H9 (cell line): ENCODE results near the gene NOL11. TPM values are rescaled to one million over a fixed set of nuclear protein-coding genes. Genes with fewer than 3 reads are reported as not detected.

Source experiments
- DNase-seq: peaks from one replicate; pipeline ENCODE4 v3.0.0-alpha.2; 2017
- H2AFZ ChIP-seq: one replicate; pipeline ENCODE4 v1.6.1; 2013; ENCODE audit warnings: mild to moderate bottlenecking, low read length, control low read depth, moderate library complexity
- H2AK5ac ChIP-seq: 2 replicates; pipeline ENCODE4 v1.6.1; 2013; ENCODE audit warnings: low read length, control low read depth, mixed read lengths; ENCODE audit not compliant: insufficient read length
- H2BK120ac ChIP-seq: one replicate; pipeline ENCODE4 v1.6.1; 2013; ENCODE audit warnings: low read depth, mild to moderate bottlenecking, low read length, control low read depth, inconsistent platforms; ENCODE audit not compliant: poor library complexity, severe bottlenecking
- H2BK12ac ChIP-seq: 2 replicates; pipeline ENCODE4 v1.6.1; 2013; ENCODE audit warnings: low read length, control low read depth, mixed read lengths, low read depth; ENCODE audit not compliant: insufficient read length
- H2BK15ac ChIP-seq: 2 replicates; pipeline ENCODE4 v1.6.1; 2013; ENCODE audit warnings: low read depth, low read length, control low read depth
- H2BK20ac ChIP-seq: one replicate; pipeline ENCODE4 v1.6.1; 2013; ENCODE audit warnings: low read depth, mild to moderate bottlenecking, low read length, control low read depth, inconsistent platforms; ENCODE audit not compliant: poor library complexity, severe bottlenecking
- H2BK5ac ChIP-seq: 2 replicates; pipeline ENCODE4 v1.6.1; 2013; ENCODE audit warnings: low read length, control low read depth, mixed read lengths; ENCODE audit not compliant: insufficient read length
- H3K14ac ChIP-seq: 2 replicates; pipeline ENCODE4 v1.6.1; 2013; ENCODE audit warnings: low read length, control low read depth; ENCODE audit not compliant: insufficient read depth
- H3K18ac ChIP-seq: 2 replicates; pipeline ENCODE4 v1.6.1; 2013; ENCODE audit warnings: low read depth, mild to moderate bottlenecking, mixed read lengths, low read length, control low read depth; ENCODE audit not compliant: insufficient read length
- H3K23ac ChIP-seq: 2 replicates; pipeline ENCODE4 v1.6.1; 2013; ENCODE audit warnings: low read length, control low read depth, mixed read lengths, low read depth; ENCODE audit not compliant: insufficient read length
- H3K23me2 ChIP-seq: 2 replicates; pipeline ENCODE4 v1.6.1; 2013; ENCODE audit warnings: low read depth, mild to moderate bottlenecking, mixed read lengths, low read length, control low read depth; ENCODE audit not compliant: insufficient read length, poor library complexity, severe bottlenecking
- H3K27ac ChIP-seq: 2 replicates; pipeline ENCODE4 v1.5.1; 2013; ENCODE audit warnings: low read length, control low read depth, mixed read lengths, low read depth; ENCODE audit not compliant: insufficient read length
- H3K27me3 ChIP-seq: 2 replicates; pipeline ENCODE4 v1.6.1; 2013; ENCODE audit warnings: low read length, control low read depth, inconsistent platforms; ENCODE audit not compliant: insufficient read depth
- H3K4ac ChIP-seq: 2 replicates; pipeline ENCODE4 v1.6.1; 2013; ENCODE audit warnings: low read depth, mild to moderate bottlenecking, control low read depth, inconsistent platforms, low read length, moderate library complexity
- H3K4me1 ChIP-seq: 2 replicates; pipeline ENCODE4 v1.6.1; 2013; ENCODE audit warnings: low read length, control low read depth, inconsistent platforms; ENCODE audit not compliant: insufficient read depth
- H3K4me2 ChIP-seq: 2 replicates; pipeline ENCODE4 v1.6.1; 2013; ENCODE audit warnings: low read length, control low read depth, mixed read lengths; ENCODE audit not compliant: insufficient read length, insufficient read depth
- H3K56ac ChIP-seq: 2 replicates; pipeline ENCODE4 v1.6.1; 2013; ENCODE audit warnings: low read depth, mild to moderate bottlenecking, mixed read lengths, low read length, control low read depth; ENCODE audit not compliant: insufficient read length
- H3K79me1 ChIP-seq: 2 replicates; pipeline ENCODE4 v1.6.1; 2013; ENCODE audit warnings: low read depth, mild to moderate bottlenecking, moderate library complexity, low read length, control low read depth, inconsistent platforms; ENCODE audit not compliant: insufficient read depth, poor library complexity, severe bottlenecking
- H3K79me2 ChIP-seq: 2 replicates; pipeline ENCODE4 v1.6.1; 2013; ENCODE audit warnings: low read length, control low read depth, inconsistent platforms; ENCODE audit not compliant: insufficient read depth
- H3K9ac ChIP-seq: 2 replicates; pipeline ENCODE4 v1.6.1; 2013; ENCODE audit warnings: low read length, control low read depth, mixed read lengths; ENCODE audit not compliant: insufficient read length; ENCODE audit errors: extremely low read depth
- H3K9me3 ChIP-seq: one replicate; pipeline ENCODE4 v1.6.1; 2013; ENCODE audit warnings: low read depth, low read length, inconsistent platforms; ENCODE audit not compliant: control insufficient read depth
- H3T11ph ChIP-seq: one replicate; pipeline ENCODE4 v1.6.1; 2013; ENCODE audit warnings: mild to moderate bottlenecking, low read length, control low read depth, inconsistent platforms
- H4K20me1 ChIP-seq: one replicate; pipeline ENCODE4 v1.6.1; 2013; ENCODE audit not compliant: control insufficient read depth, insufficient read length, insufficient read depth
- H4K5ac ChIP-seq: 2 replicates; pipeline ENCODE4 v1.6.1; 2013; ENCODE audit warnings: low read depth, mild to moderate bottlenecking, mixed read lengths, low read length, control low read depth; ENCODE audit not compliant: insufficient read length
- H4K8ac ChIP-seq: replicated peaks from 2 replicates; pipeline ENCODE4 v1.6.1; 2013; ENCODE audit warnings: low read length, control low read depth, mixed read lengths, low read depth; ENCODE audit not compliant: insufficient read length
- H4K91ac ChIP-seq: 2 replicates; pipeline ENCODE4 v1.6.1; 2013; ENCODE audit warnings: low read depth, mild to moderate bottlenecking, moderate library complexity, mixed read lengths, low read length, control low read depth; ENCODE audit not compliant: insufficient read length
- H3K27ac Mint-ChIP-seq, 3 experiments: 2 replicates in 2 of 3; 3 replicates in 1 of 3; pipeline ENCODE4 v1.8.0; 2020 to 2021; ENCODE audit warnings: mixed read lengths in 3 of 3, mild to moderate bottlenecking in 1 of 3, moderate library complexity in 1 of 3
- H3K27me3 Mint-ChIP-seq: 2 replicates; pipeline ENCODE4 v1.8.0; 2021; ENCODE audit warnings: low read depth, mild to moderate bottlenecking, moderate library complexity, mixed read lengths
- H3K36me3 Mint-ChIP-seq, 3 experiments: 2 replicates in 2 of 3; 3 replicates in 1 of 3; pipeline ENCODE4 v1.8.0; 2020 to 2021; ENCODE audit warnings: low read depth in 3 of 3, mixed read lengths in 3 of 3; ENCODE audit not compliant: insufficient read depth in 1 of 3
- H3K4me1 Mint-ChIP-seq, 2 experiments: 2 replicates each; pipeline ENCODE4 v1.8.0; 2020; ENCODE audit warnings: mixed read lengths in 2 of 2
- H3K4me3 Mint-ChIP-seq, 2 experiments: 2 replicates in 1 of 2; 3 replicates in 1 of 2; pipeline ENCODE4 v1.8.0; 2020 to 2021; ENCODE audit warnings: mild to moderate bottlenecking in 2 of 2, mixed read lengths in 2 of 2, moderate library complexity in 1 of 2
- H3K9me3 Mint-ChIP-seq, 2 experiments: 2 replicates in 1 of 2; 3 replicates in 1 of 2; pipeline ENCODE4 v1.8.0; 2020; ENCODE audit warnings: mild to moderate bottlenecking in 2 of 2, mixed read lengths in 2 of 2, moderate library complexity in 1 of 2
- WGBS: extraction: QIAGEN DNeasy Blood & Tissue Kit; methylation state at CpG from one replicate; pipeline ENCODE4 v1.1.7; 2013; ENCODE audit warnings: missing lambda C conversion rate, low lambda C conversion rate, mixed read lengths; ENCODE audit not compliant: insufficient read length; ENCODE audit errors: extremely low coverage; 5-methylcytosine and 5-hydroxymethylcytosine counted together
- total RNA-seq: library from RNA; stranded (reverse); gene quantifications from 2 replicates; pipeline ENCODE4 v1.2.1, GENCODE V29; 2021
- TF ChIP-seq, protein P1 (sequence below): fragments of 200-600 bp; sonication (generic); conservative IDR thresholded peaks from 3 replicates; pipeline ENCODE4 v1.8.0; 2021; ENCODE audit warnings: antibody characterized with exemption, mild to moderate bottlenecking

Gene NOL11
- total RNA-seq, 1 experiment from 2014 or later, result 114 TPM

DNA sequence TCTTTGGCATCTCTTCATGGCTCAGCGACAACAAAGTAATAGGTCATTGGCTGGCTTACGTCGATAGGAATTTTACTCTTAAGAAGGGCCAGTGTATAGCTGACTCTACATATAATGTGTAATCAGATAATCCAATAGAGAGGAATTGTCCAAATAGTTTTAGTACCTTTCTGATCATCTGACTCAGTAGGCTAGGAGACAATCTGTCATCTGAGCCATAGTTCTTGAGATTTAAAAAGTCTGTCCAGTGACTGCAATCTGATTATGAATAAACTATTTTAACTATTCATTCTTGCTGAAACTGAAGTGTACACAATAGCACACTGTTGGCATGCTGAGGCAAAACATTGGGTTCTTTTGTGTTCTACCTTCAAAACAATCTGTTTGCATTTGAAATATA is 21.4 kb upstream of the NOL11 start:
- Mint-ChIP-seq H3K36me3 (peaks cover 3 to 12% (median 6%) of the 10 kb centered on the region in 3 experiments; a peak in 6 of 7 replicates), H3K27me3 (no peaks in the 10 kb centered on the region), H3K9me3 (no peaks in the 10 kb centered on the region), H3K4me1 (peaks cover 13 to 15% of the 10 kb centered on the region in 2 experiments), H3K27ac (no peak overlapping the region), H3K4me3 (no peak overlapping the region)
- DNase-seq, result no peak
- H2AFZ ChIP-seq, result no peak overlapping the region
- H3T11ph ChIP-seq, result no peak overlapping the region
- H3K23me2 ChIP-seq, result no peaks in the 10 kb centered on the region
- H3K56ac ChIP-seq, result no peak overlapping the region
- no peak overlapping the region for H4K91ac ChIP-seq
- no peak overlapping the region for H3K4ac ChIP-seq
- no peak overlapping the region for H2BK20ac ChIP-seq
- H3K14ac ChIP-seq, result no peak overlapping the region
- no peak overlapping the region for H4K5ac ChIP-seq
- 0 out of 2 replicates have a peak, but pooled peaks cover 2% of the 10 kb centered on the region for H3K4me1 ChIP-seq
- no peak overlapping the region for H3K23ac ChIP-seq
- H2BK120ac ChIP-seq, result no peak overlapping the region
- no peak overlapping the region for H3K9ac ChIP-seq
- H4K20me1 ChIP-seq, result no peaks in the 10 kb centered on the region
- no peaks in the 10 kb centered on the region for H3K27me3 ChIP-seq
- no peak overlapping the region for H3K27ac ChIP-seq
- H3K9me3 ChIP-seq, result no peaks in the 10 kb centered on the region
- no peak overlapping the region for H2BK12ac ChIP-seq
- no peaks in the 10 kb centered on the region for H3K79me2 ChIP-seq
- H4K8ac ChIP-seq, result no peak overlapping the region
- H2BK15ac ChIP-seq, result no peak overlapping the region
- no peak overlapping the region for H2AK5ac ChIP-seq
- no peaks in the 10 kb centered on the region for H3K79me1 ChIP-seq
- WGBS, result no CpG with 5 or more reads among the region's 3 CpGs
- H2BK5ac ChIP-seq, result no peak overlapping the region
- H3K4me2 ChIP-seq, result no peak overlapping the region
- TF ChIP-seq, protein P1, sequence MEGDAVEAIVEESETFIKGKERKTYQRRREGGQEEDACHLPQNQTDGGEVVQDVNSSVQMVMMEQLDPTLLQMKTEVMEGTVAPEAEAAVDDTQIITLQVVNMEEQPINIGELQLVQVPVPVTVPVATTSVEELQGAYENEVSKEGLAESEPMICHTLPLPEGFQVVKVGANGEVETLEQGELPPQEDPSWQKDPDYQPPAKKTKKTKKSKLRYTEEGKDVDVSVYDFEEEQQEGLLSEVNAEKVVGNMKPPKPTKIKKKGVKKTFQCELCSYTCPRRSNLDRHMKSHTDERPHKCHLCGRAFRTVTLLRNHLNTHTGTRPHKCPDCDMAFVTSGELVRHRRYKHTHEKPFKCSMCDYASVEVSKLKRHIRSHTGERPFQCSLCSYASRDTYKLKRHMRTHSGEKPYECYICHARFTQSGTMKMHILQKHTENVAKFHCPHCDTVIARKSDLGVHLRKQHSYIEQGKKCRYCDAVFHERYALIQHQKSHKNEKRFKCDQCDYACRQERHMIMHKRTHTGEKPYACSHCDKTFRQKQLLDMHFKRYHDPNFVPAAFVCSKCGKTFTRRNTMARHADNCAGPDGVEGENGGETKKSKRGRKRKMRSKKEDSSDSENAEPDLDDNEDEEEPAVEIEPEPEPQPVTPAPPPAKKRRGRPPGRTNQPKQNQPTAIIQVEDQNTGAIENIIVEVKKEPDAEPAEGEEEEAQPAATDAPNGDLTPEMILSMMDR, result no peak
- H3K18ac ChIP-seq, result no peak overlapping the region
